Fibroblast of lung (primary cell): ENCODE data around the gene CREB5.

Source experiments
- EZH2 ChIP-seq: IDR thresholded peaks from 2 replicates; pipeline ENCODE4 v1.5.1; 2012; ENCODE audit warnings: low read length, control low read depth, mild to moderate bottlenecking; ENCODE audit errors: missing control alignments
- TF ChIP-seq, protein P1 (sequence below), 2 donors: IDR thresholded peaks in 1 of 2; conservative IDR thresholded peaks in 1 of 2; 1 replicate in 1 of 2; 2 replicates in 1 of 2; pipeline ENCODE4 v1.5.1; 2011 to 2012; ENCODE audit warnings: low read length in 2 of 2, control low read depth in 1 of 2, inconsistent platforms in 1 of 2, low read depth in 1 of 2, mild to moderate bottlenecking in 1 of 2

DNA sequence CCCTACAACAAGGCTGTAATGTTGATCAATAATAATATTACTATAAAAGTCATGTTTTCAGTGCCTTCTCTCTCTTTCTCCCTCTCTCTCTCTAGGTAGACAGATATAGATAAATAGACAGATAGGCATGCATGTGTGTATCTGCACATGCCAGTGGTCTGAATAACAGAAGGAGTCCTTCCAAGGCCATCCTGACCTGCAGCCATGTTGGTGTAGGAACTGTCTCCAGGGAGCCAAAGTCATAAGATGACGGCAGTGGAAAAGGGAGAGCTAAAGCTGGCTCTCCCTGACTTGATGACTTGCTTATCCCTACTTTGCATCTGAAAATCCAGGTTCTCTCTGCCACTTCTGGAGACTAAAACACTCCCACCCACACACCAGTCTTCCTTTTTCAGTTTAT, 432.8 kb downstream of the CREB5 start:
- TF ChIP-seq, protein P1, sequence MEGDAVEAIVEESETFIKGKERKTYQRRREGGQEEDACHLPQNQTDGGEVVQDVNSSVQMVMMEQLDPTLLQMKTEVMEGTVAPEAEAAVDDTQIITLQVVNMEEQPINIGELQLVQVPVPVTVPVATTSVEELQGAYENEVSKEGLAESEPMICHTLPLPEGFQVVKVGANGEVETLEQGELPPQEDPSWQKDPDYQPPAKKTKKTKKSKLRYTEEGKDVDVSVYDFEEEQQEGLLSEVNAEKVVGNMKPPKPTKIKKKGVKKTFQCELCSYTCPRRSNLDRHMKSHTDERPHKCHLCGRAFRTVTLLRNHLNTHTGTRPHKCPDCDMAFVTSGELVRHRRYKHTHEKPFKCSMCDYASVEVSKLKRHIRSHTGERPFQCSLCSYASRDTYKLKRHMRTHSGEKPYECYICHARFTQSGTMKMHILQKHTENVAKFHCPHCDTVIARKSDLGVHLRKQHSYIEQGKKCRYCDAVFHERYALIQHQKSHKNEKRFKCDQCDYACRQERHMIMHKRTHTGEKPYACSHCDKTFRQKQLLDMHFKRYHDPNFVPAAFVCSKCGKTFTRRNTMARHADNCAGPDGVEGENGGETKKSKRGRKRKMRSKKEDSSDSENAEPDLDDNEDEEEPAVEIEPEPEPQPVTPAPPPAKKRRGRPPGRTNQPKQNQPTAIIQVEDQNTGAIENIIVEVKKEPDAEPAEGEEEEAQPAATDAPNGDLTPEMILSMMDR (conservative IDR thresholded peaks at IDR 0.05 in 1 of 2, IDR thresholded peaks at IDR 0.05 in 1 of 2; ENCODE audit: low read depth in 1 of 2, low read length in 2 of 2) = no peak
- TF ChIP-seq EZH2 = no peak
